ENCODE measurements around the gene GTF2F2. TPM values are rescaled to one million over a fixed set of nuclear protein-coding genes. Genes with fewer than 3 reads are reported as not detected.

The GTF2F2 gene
- total and polyA plus RNA-seq, 2 experiments from 2014 or later = 42.1 to 75.6 TPM

DNA sequence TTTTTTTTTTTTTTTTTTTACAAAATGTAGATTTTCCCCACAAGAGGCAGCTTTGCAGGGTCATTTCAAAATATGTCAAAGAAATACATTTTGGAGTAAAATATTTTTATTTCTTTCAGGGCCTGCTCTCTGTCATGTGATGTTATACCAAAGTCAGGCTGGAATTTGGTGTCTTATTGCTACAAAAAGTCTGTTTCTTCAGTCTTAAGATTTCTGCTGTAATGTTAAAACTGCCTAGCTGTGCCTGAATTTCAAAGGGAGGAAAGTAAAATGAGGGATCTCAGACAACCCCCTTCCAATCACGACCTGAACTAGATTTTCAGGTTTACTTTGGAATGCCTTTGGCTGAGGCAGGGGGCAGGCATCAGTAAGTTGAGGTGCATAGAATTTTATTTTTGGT lies 12.8 kb upstream of the GTF2F2 start:
- Histone ChIP-seq H2AFZ (peak overlapping the region; percentile 96; the same call in 1 of the 2 replicates), H4K20me1 (replicated peaks; ENCODE audit: insufficient read depth) (no peaks in the 10 kb centered on the region), H3F3A (replicated peaks; ENCODE audit: low read depth) (no peaks in the 10 kb centered on the region), H3K4me2 (peak overlapping the region; percentile 56; the same call in 1 of the 2 replicates), H3K36me3 (ENCODE audit: insufficient read depth) (no peaks in the 10 kb centered on the region), H3K4me3 (no peak overlapping the region), H3K27ac (ENCODE audit: low read depth) (no peak overlapping the region; the same call in 1 of the 2 replicates), H3K9me2 (ENCODE audit: insufficient read depth) (no peaks in the 10 kb centered on the region), H3K27me3 (ENCODE audit: insufficient read depth) (no peaks in the 10 kb centered on the region), H3K4me1 (ENCODE audit: insufficient read depth) (peaks cover 25% of the 10 kb centered on the region), H3K79me2 (replicated peaks; ENCODE audit: insufficient read depth) (no peaks in the 10 kb centered on the region)
- peaks cover 38% of the 10 kb centered on the region for H3K4me1 Mint-ChIP-seq
- DNase-seq (ENCODE audit: low spot score) (no peak), ATAC-seq (peak; percentile 16; the same call in 2 of the 3 replicates)
- H3K9me3 Mint-ChIP-seq = peaks cover 5% of the 10 kb centered on the region; the same call in 2 of the 3 replicates
- H3K4me3 Mint-ChIP-seq = no peak overlapping the region
- no peaks in the 10 kb centered on the region; the same call in 2 of the 3 replicates for H3K36me3 Mint-ChIP-seq (ENCODE audit: low read depth)
- H3K27me3 Mint-ChIP-seq (ENCODE audit: insufficient read depth, low read depth, poor library complexity) = peaks cover 5% of the 10 kb centered on the region
- peak overlapping the region; percentile 51; the same call in 1 of the 2 replicates for H3K27ac Mint-ChIP-seq
- TF ChIP-seq POLR2AphosphoS5 (IDR thresholded peaks at IDR 0.05; ENCODE audit: low read depth) = no peak
- TF ChIP-seq ZNF331 (CRISPR knock-in tag; IDR thresholded peaks at IDR 0.05; ENCODE audit: low read depth) = no peak
- no peak for TF ChIP-seq CREB1 (CRISPR knock-in tag; IDR thresholded peaks at IDR 0.05; ENCODE audit: low read depth)
- TF ChIP-seq, protein P1, sequence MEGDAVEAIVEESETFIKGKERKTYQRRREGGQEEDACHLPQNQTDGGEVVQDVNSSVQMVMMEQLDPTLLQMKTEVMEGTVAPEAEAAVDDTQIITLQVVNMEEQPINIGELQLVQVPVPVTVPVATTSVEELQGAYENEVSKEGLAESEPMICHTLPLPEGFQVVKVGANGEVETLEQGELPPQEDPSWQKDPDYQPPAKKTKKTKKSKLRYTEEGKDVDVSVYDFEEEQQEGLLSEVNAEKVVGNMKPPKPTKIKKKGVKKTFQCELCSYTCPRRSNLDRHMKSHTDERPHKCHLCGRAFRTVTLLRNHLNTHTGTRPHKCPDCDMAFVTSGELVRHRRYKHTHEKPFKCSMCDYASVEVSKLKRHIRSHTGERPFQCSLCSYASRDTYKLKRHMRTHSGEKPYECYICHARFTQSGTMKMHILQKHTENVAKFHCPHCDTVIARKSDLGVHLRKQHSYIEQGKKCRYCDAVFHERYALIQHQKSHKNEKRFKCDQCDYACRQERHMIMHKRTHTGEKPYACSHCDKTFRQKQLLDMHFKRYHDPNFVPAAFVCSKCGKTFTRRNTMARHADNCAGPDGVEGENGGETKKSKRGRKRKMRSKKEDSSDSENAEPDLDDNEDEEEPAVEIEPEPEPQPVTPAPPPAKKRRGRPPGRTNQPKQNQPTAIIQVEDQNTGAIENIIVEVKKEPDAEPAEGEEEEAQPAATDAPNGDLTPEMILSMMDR (conservative IDR thresholded peaks at IDR 0.05; ENCODE audit: low read depth in 2 of 2) = no peak
- TF ChIP-seq JUNB (IDR thresholded peaks at IDR 0.05; ENCODE audit: unreplicated experiment) = no peak

DNA sequence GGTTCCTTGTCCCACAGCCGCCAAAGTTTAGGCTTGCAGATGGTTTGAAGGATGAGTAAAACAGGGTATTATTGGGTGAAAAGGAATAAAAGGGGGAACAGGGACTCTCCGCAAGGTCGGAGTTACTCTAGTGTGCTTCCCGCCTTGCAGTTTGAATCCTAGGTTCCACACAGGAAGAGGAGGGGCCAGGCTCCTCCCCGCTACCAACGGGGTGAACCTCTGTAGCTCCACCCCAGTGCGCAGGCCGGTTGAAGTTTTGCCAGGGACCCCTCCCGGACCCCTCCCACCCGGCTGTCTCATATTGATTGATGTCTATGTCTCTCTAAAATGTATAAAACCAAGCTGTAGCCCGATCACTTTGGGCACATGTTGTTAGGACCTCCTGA lies 11.6 kb upstream of the GTF2F2 start:
- no peaks in the 10 kb centered on the region for H3K36me3 ChIP-seq (ENCODE audit: insufficient read depth)
- peaks cover 4% of the 10 kb centered on the region for H3K27me3 Mint-ChIP-seq (ENCODE audit: insufficient read depth, low read depth, poor library complexity)
- H3K79me2 ChIP-seq (replicated peaks; ENCODE audit: insufficient read depth) = no peaks in the 10 kb centered on the region
- H3K27ac Mint-ChIP-seq = no peak overlapping the region
- peak overlapping the region; percentile 42 for H3K4me3 ChIP-seq
- no peaks in the 10 kb centered on the region for H3F3A ChIP-seq (replicated peaks; ENCODE audit: low read depth)
- no peaks in the 10 kb centered on the region; the same call in 2 of the 3 replicates for H3K36me3 Mint-ChIP-seq (ENCODE audit: low read depth)
- peaks cover 5% of the 10 kb centered on the region; the same call in 2 of the 3 replicates for H3K9me3 Mint-ChIP-seq
- H3K9me2 ChIP-seq (ENCODE audit: insufficient read depth) = no peaks in the 10 kb centered on the region
- 0 out of 3 replicates have a peak overlapping the region, but pooled peaks have one; percentile 7 for H3K4me3 Mint-ChIP-seq
- peak overlapping the region; percentile 96 for H2AFZ ChIP-seq
- TF ChIP-seq JUNB (IDR thresholded peaks at IDR 0.05; ENCODE audit: unreplicated experiment) = no peak
- peak; percentile 79 for TF ChIP-seq POLR2AphosphoS5 (IDR thresholded peaks at IDR 0.05; ENCODE audit: low read depth)
- TF ChIP-seq ZNF114 (CRISPR knock-in tag; IDR thresholded peaks at IDR 0.05) = no peak
- no peak for TF ChIP-seq ZNF331 (CRISPR knock-in tag; IDR thresholded peaks at IDR 0.05; ENCODE audit: low read depth)
- no peak for TF ChIP-seq EZH2 (IDR thresholded peaks at IDR 0.05; ENCODE audit: low read depth, unreplicated experiment)
- no peak for TF ChIP-seq CREB1 (CRISPR knock-in tag; IDR thresholded peaks at IDR 0.05; ENCODE audit: low read depth)
- TF ChIP-seq, protein P1 (conservative IDR thresholded peaks at IDR 0.05; ENCODE audit: low read depth in 2 of 2) = no peak
- peaks cover 30% of the 10 kb centered on the region for H3K4me1 Mint-ChIP-seq
- H3K27ac ChIP-seq (ENCODE audit: low read depth) = peak overlapping the region; percentile 75; the same call in 1 of the 2 replicates
- DNase-seq (ENCODE audit: low spot score) = peak; percentile 77
- ATAC-seq = peak; percentile 96
- no peaks in the 10 kb centered on the region for H4K20me1 ChIP-seq (replicated peaks; ENCODE audit: insufficient read depth)
- peaks cover 20% of the 10 kb centered on the region for H3K4me1 ChIP-seq (ENCODE audit: insufficient read depth)
- no peaks in the 10 kb centered on the region for H3K27me3 ChIP-seq (ENCODE audit: insufficient read depth)
- peak overlapping the region; percentile 69 for H3K4me2 ChIP-seq

All from GM23338 (cell line).